Measurements from ENCODE around the gene SP140. TPM values are rescaled to one million over a fixed set of nuclear protein-coding genes. Genes with fewer than 3 reads are reported as not detected.

SP140 gene
- total and polyA plus RNA-seq, 10 of the 15 experiments (the other 5 are each of a cell fraction or from before 2014, with no cell fraction given), result 61.7 to 164 (median 90.7) TPM

DNA sequence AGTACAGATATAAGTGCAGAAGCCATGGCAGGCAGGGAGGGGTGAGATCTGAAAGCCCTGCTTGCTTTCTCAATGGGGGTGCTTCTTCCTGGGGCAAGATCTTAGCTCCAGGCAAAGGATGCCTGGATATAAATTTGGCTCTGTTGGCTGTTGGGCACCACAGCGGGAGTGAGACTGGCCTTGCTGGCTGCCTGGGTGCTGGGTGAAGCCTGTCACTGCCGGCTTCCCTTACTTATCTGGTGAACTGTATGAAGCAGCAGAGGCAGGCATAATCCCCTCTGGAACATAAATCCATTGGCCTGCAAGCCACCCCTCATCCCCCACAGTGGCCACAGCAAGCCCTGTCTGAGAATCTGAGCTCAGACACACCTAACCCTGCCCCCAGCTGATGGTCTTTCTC, 74.1 kb downstream of the SP140 start (continued):
- TF ChIP-seq, protein P1, sequence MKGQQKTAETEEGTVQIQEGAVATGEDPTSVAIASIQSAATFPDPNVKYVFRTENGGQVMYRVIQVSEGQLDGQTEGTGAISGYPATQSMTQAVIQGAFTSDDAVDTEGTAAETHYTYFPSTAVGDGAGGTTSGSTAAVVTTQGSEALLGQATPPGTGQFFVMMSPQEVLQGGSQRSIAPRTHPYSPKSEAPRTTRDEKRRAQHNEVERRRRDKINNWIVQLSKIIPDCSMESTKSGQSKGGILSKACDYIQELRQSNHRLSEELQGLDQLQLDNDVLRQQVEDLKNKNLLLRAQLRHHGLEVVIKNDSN (IDR thresholded peaks at IDR 0.05; ENCODE audit: borderline replicate concordance, extremely low read length, insufficient read depth, low read depth, low read length), result no peak
- TF ChIP-seq SUZ12 (IDR thresholded peaks at IDR 0.05; ENCODE audit: unreplicated experiment), result no peak
- TF ChIP-seq CBX5 (IDR thresholded peaks at IDR 0.05; ENCODE audit: low read depth), result no peak
- TF ChIP-seq EGR1 (IDR thresholded peaks at IDR 0.05; ENCODE audit: borderline replicate concordance in 1 of 2, low read depth in 2 of 2, low read length in 2 of 2), result no peak
- TF ChIP-seq, protein P2, sequence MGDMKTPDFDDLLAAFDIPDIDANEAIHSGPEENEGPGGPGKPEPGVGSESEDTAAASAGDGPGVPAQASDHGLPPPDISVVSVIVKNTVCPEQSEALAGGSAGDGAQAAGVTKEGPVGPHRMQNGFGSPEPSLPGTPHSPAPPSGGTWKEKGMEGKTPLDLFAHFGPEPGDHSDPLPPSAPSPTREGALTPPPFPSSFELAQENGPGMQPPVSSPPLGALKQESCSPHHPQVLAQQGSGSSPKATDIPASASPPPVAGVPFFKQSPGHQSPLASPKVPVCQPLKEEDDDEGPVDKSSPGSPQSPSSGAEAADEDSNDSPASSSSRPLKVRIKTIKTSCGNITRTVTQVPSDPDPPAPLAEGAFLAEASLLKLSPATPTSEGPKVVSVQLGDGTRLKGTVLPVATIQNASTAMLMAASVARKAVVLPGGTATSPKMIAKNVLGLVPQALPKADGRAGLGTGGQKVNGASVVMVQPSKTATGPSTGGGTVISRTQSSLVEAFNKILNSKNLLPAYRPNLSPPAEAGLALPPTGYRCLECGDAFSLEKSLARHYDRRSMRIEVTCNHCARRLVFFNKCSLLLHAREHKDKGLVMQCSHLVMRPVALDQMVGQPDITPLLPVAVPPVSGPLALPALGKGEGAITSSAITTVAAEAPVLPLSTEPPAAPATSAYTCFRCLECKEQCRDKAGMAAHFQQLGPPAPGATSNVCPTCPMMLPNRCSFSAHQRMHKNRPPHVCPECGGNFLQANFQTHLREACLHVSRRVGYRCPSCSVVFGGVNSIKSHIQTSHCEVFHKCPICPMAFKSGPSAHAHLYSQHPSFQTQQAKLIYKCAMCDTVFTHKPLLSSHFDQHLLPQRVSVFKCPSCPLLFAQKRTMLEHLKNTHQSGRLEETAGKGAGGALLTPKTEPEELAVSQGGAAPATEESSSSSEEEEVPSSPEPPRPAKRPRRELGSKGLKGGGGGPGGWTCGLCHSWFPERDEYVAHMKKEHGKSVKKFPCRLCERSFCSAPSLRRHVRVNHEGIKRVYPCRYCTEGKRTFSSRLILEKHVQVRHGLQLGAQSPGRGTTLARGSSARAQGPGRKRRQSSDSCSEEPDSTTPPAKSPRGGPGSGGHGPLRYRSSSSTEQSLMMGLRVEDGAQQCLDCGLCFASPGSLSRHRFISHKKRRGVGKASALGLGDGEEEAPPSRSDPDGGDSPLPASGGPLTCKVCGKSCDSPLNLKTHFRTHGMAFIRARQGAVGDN (IDR thresholded peaks at IDR 0.05), result no peak

Measured in GM12878 (cell line).